Activated B cell treated with CpG ODN at 0.5 μM for 24 hours (primary cell): ENCODE data around the gene IGF2. TPM values are rescaled to one million over a fixed set of nuclear protein-coding genes. Genes with fewer than 3 reads are reported as not detected.

ENCODE experiments used
- ATAC-seq: fragments of 200-7000 bp; cut with Tn5 transposase; one replicate; pipeline ENCODE4 v1.10.0; 2021; ENCODE audit warnings: low read depth, mild to moderate bottlenecking, moderate library complexity
- CTCF ChIA-PET: fragments of 350-600 bp; sonication (Branson Sonifier 250); formaldehyde crosslinking; loops from one replicate; lab custom pipeline; 2021; ENCODE audit warnings: antibody characterized with exemption; lab: Charles Lee
- POLR2A ChIA-PET: fragments of 350-600 bp; sonication (Branson Sonifier 250); formaldehyde crosslinking; loops from one replicate; lab custom pipeline; 2021; ENCODE audit warnings: antibody characterized with exemption; lab: Charles Lee
- DNase-seq: peaks from one replicate; pipeline ENCODE4 v3.0.0; 2022
- H3K27ac Mint-ChIP-seq: one replicate; pipeline ENCODE4 v1.8.0; 2020; ENCODE audit warnings: mixed read lengths
- H3K27me3 Mint-ChIP-seq: one replicate; pipeline ENCODE4 v1.8.0; 2021; ENCODE audit warnings: mixed read lengths
- H3K36me3 Mint-ChIP-seq: one replicate; pipeline ENCODE4 v1.8.0; 2021; ENCODE audit warnings: low read depth, mixed read lengths
- H3K4me1 Mint-ChIP-seq: one replicate; pipeline ENCODE4 v1.8.0; 2021; ENCODE audit warnings: mixed read lengths
- H3K4me3 Mint-ChIP-seq: one replicate; pipeline ENCODE4 v1.8.0; 2020; ENCODE audit warnings: mild to moderate bottlenecking, mixed read lengths
- H3K9me3 Mint-ChIP-seq: one replicate; pipeline ENCODE4 v1.8.0; 2020; ENCODE audit warnings: mixed read lengths
- intact Hi-C: fragments of 100-400 bp; cut with micrococcal nuclease; formaldehyde crosslinking; loops from one replicate; pipeline ENCODE4 v1.15.1; 2024
- total RNA-seq: library from RNA; stranded (reverse); gene quantifications from 2 replicates; pipeline ENCODE4 v1.2.3, GENCODE V29; 2022
- TF ChIP-seq, protein P1 (sequence below): fragments of 200-600 bp; IDR thresholded peaks from one replicate; pipeline ENCODE4 v1.8.0; 2022; ENCODE audit warnings: antibody characterized with exemption, mild to moderate bottlenecking

IGF2 gene
- total RNA-seq, 1 donor from 2014 or later = not detected

DNA sequence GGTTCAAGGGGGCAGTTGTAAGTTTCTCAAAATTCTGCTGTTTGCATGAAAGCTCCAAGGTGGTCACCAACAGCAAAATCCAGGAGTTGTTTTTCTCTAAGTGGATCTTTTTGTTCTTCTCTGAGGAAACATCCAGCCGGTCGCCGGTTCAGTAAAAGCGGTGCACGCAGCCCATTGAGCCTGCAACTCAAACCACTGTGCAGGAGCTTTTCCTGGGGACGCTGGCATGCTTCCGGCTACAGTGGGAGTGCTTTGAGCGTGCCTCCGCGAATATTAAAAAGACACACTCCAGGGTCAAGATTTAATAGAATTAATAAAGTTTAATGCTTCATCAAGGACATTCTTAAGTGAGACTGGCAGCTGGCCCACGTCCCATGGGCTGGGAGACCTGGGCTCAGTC, 25.4 kb downstream of the IGF2 start:
- Mint-ChIP-seq H3K27me3 (peaks cover 19% of the 10 kb centered on the region), H3K4me3 (no peak overlapping the region), H3K36me3 (no peaks in the 10 kb centered on the region), H3K27ac (no peak overlapping the region), H3K4me1 (no peaks in the 10 kb centered on the region), H3K9me3 (peaks cover 3% of the 10 kb centered on the region)
- ATAC-seq (no peak), DNase-seq (no peak)
- ChIA-PET CTCF (no interaction called here), POLR2A (no interaction called here)
- TF ChIP-seq, protein P1, sequence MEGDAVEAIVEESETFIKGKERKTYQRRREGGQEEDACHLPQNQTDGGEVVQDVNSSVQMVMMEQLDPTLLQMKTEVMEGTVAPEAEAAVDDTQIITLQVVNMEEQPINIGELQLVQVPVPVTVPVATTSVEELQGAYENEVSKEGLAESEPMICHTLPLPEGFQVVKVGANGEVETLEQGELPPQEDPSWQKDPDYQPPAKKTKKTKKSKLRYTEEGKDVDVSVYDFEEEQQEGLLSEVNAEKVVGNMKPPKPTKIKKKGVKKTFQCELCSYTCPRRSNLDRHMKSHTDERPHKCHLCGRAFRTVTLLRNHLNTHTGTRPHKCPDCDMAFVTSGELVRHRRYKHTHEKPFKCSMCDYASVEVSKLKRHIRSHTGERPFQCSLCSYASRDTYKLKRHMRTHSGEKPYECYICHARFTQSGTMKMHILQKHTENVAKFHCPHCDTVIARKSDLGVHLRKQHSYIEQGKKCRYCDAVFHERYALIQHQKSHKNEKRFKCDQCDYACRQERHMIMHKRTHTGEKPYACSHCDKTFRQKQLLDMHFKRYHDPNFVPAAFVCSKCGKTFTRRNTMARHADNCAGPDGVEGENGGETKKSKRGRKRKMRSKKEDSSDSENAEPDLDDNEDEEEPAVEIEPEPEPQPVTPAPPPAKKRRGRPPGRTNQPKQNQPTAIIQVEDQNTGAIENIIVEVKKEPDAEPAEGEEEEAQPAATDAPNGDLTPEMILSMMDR = no peak
- intact Hi-C loops = no loop called here

DNA sequence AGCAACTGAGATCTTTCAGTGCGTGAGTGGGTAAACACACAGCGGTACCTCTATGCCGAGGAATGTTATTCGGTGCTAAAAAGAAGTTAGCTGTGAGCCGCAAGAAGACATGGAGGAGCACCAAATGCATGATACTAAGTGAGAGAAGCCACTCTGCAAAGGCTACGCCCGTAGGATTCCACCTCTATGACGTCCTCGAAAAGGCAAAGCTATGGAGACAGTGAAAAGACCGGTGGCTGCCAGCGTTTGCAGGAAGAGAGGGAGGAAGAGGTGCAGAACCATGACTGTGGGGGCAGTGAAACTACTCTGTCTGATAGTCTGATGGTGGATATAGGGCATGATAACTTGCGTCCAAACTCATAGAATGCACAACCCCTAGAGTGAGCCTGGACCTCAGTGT, 28.7 kb downstream of the IGF2 start:
- ChIA-PET CTCF (no interaction called here), POLR2A (no interaction called here)
- Mint-ChIP-seq H3K27ac (no peak overlapping the region), H3K4me1 (no peaks in the 10 kb centered on the region), H3K36me3 (no peaks in the 10 kb centered on the region), H3K27me3 (peaks cover 17% of the 10 kb centered on the region), H3K9me3 (no peaks in the 10 kb centered on the region), H3K4me3 (no peak overlapping the region)
- ATAC-seq (no peak), DNase-seq (no peak)
- TF ChIP-seq, protein P1 = no peak
- intact Hi-C loops = no loop called here

DNA sequence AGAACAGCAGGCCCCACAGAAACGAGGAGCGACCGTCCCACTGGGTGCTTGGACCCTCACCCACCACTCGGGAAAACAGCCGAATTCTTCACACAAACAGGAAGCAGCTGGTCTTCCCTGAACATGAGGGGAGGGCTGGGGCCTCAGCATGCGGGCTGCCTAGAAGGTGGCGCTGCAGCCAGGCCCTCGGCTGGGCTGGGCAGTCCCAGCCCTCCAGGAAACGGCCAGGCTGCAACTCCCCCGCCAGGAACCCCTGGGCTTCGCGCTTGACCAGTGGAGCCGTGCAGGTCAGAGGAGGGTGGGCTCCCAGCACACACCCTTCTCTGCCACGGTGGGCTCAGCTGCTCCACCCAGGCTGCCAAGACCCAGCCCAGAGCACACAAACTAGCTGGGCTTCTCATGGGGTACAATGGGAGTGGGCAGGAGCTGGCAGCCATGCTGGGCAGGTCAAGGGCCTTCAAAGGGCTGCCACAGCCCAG, 29.6 kb downstream of the IGF2 start:
- H3K9me3 Mint-ChIP-seq = no peaks in the 10 kb centered on the region
- intact Hi-C loops = no loop called here
- no peak for DNase-seq
- CTCF ChIA-PET = no interaction called here
- peaks cover 20% of the 10 kb centered on the region for H3K27me3 Mint-ChIP-seq
- POLR2A ChIA-PET = interaction anchor here (0.7 kb wide), 1 partner anchor 929 kb away, joined by 5 read pairs; no protein-coding TSS in a partner anchor
- no peak overlapping the region for H3K4me3 Mint-ChIP-seq
- ATAC-seq = no peak
- H3K27ac Mint-ChIP-seq = no peak overlapping the region
- TF ChIP-seq, protein P1 = no peak
- H3K36me3 Mint-ChIP-seq = no peaks in the 10 kb centered on the region
- H3K4me1 Mint-ChIP-seq = no peaks in the 10 kb centered on the region

DNA sequence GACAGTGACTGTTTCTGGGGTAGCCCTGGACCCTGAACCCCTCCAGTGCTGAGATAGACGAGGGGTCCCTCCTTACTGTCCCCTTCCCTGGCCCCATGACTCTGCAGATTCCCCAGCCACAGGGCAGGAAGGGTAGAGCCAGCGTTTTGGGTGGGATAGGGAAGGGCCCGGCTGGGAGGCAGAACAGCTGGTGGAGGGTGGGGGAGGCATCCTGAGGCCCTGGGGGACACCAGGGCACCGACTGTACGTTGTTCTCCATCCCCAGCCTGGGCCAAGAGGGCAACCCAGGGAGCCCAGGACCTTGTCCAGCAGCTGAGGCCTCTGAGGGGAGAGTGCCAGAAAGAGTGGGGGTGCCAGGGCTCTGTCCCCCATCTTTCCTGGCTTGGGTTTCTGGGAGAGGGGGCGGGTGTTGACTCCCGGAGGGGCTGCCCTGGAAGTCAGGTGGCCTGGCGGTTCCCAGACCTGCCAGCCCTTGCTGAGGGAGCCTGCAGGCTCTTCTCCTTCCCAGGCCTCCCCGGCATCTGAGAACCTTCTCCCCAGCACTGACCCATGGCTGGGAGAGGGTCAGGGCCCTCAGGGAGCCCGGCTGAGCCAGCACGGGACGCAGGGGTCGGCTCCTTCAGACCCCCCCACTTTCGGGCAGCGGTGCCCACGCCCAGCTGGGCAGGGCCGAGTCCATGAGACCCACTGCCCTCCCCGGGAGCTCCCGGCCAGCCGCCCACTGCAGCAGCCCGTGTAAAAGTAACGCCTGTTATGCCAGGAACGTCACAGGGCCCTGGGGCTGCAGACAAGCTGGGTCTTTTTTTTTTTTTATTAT, 30.3 kb downstream of the IGF2 start:
- no peak for DNase-seq
- H3K36me3 Mint-ChIP-seq = no peaks in the 10 kb centered on the region
- no peak overlapping the region for H3K4me3 Mint-ChIP-seq
- no peak overlapping the region for H3K27ac Mint-ChIP-seq
- no peaks in the 10 kb centered on the region for H3K9me3 Mint-ChIP-seq
- TF ChIP-seq, protein P1 = no peak
- intact Hi-C loops = no loop called here
- ATAC-seq = no peak
- peaks cover 15% of the 10 kb centered on the region for H3K27me3 Mint-ChIP-seq
- ChIA-PET POLR2A (interaction anchor here (0.7 kb wide), 1 partner anchor 928 kb away, joined by 5 read pairs; no protein-coding TSS in a partner anchor), CTCF (no interaction called here)
- H3K4me1 Mint-ChIP-seq = no peaks in the 10 kb centered on the region

DNA sequence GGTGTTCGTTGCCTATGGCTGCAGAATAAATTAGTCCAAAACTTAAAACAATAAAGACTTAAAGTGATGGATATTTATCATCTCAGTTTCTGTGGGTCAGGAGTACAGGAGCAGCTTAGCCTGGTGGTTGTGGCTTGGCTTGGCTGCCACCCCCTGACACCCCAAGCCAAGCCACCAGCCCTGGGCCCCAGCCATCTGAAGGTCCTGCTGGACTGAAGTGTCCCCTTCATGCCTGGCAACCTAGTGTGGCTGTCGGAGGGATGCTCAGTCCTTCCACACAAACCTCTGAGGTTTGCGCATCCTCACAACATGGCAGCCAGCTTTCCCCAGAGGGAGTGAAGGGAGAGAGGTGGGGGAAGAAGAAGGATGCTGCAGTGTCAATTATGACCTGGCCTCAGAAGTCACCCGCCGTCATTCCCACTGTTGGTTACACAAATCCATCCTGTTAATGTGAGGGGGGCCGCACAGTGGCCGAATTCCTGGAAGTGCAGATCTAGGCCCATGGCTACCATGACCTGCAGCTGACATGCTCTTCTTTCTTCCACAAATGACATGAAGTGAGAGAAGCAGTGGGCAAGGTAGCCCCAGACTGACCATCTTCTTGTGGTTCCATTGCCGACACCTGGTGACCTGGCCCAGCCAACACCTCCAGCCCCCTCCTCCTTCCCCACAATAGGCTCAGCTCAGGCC, 31.1 kb downstream of the IGF2 start:
- intact Hi-C loops = no loop called here
- POLR2A ChIA-PET = no interaction called here
- H3K4me1 Mint-ChIP-seq = no peaks in the 10 kb centered on the region
- no peak for ATAC-seq
- CTCF ChIA-PET = no interaction called here
- TF ChIP-seq, protein P1 = no peak
- no peaks in the 10 kb centered on the region for H3K36me3 Mint-ChIP-seq
- no peak for DNase-seq
- H3K27me3 Mint-ChIP-seq = peaks cover 14% of the 10 kb centered on the region
- no peaks in the 10 kb centered on the region for H3K9me3 Mint-ChIP-seq
- no peak overlapping the region for H3K4me3 Mint-ChIP-seq
- H3K27ac Mint-ChIP-seq = no peak overlapping the region
